ENCODE measurements around the gene BTBD3.

BTBD3 gene

DNA sequence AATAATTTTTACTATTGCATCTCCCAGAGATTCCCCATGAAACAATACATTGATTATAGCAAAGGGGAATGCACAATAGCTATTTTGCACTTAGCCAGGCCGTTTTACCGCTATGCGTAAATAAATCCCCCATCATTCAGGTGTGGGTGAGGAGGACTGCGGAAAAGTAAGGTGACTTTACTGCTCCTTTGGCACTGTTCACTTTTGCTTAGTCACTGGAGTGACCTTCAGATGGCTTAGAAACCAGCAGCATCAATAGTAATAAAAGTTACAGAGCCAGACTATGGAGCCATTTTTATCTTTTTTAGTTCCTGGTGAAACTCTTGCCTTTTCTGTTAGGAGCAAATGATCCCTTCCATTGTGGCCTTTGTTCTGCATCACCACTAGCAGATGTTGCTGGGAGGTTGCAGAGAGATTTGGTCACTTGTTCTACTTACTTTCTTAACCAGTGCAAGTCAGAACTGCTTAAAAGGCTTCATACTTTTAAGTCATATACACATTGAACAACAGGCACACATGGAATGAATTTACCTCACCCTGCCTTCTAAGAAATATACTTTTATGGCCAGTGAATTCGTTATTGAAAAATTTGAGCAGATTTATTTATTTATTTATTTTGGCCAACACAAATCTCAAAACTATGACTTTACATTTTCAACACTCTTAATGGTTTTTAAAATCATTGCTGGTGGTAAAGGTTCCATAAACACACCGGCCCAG lies 12.1 kb upstream of the BTBD3 start:
- Histone ChIP-seq H2AK5ac (ENCODE audit: low read depth, low read length) (no peak overlapping the region), H3K4ac (ENCODE audit: low read length) (no peak overlapping the region), H4K8ac (ENCODE audit: low read depth, low read length) (no peak overlapping the region), H2BK120ac (ENCODE audit: low read depth, low read length) (no peak overlapping the region), H3K18ac (ENCODE audit: low read length) (no peak overlapping the region), H3K14ac (ENCODE audit: low read length) (no peak overlapping the region), H3K4me1 (ENCODE audit: control insufficient read depth in 2 of 2, insufficient read depth in 1 of 2, low read depth in 1 of 2, low read length in 2 of 2) (peaks cover 1 to 6% of the 10 kb centered on the region in 2 donors), H3K9ac (ENCODE audit: low read depth, low read length, poor library complexity) (no peak overlapping the region), H2BK15ac (ENCODE audit: low read length) (no peak overlapping the region), H3K27ac (replicated peaks; ENCODE audit: low read length) (peak overlapping the region; percentile 3), H3K23ac (ENCODE audit: low read depth, low read length, poor library complexity) (no peak overlapping the region), H3K27me3 (ENCODE audit: control insufficient read depth in 3 of 3, insufficient read depth in 3 of 3, low read depth in 1 of 3, low read length in 3 of 3) (no peaks in the 10 kb centered on the region), H2BK12ac (ENCODE audit: low read length) (no peak overlapping the region), H3K4me3 (ENCODE audit: low read length in 2 of 2) (no peak overlapping the region), H3K4me2 (ENCODE audit: insufficient read depth, low read length, poor library complexity, severe bottlenecking) (no peak overlapping the region), H3K79me1 (ENCODE audit: low read depth, low read length) (peaks cover 8% of the 10 kb centered on the region), H2AFZ (ENCODE audit: low read length) (no peak overlapping the region), H4K91ac (ENCODE audit: low read depth, low read length, poor library complexity) (no peak overlapping the region), H2BK5ac (ENCODE audit: low read length) (no peak overlapping the region), H3K9me3 (replicated peaks in 1 of 2; ENCODE audit: control insufficient read depth in 2 of 2, insufficient read depth in 1 of 2, low read depth in 1 of 2, low read length in 2 of 2) (no peaks in the 10 kb centered on the region), H3K36me3 (replicated peaks in 1 of 2; ENCODE audit: control insufficient read depth in 2 of 2, insufficient read depth in 2 of 2, low read length in 2 of 2) (peaks cover 0 to 5% of the 10 kb centered on the region in 2 donors)
- no peak for DNase-seq (ENCODE audit: low spot score)
- no CpG with 5 or more reads among the region's 6 CpGs for WGBS, 2 donors (ENCODE audit: extremely low coverage in 2 of 2, insufficient read length in 2 of 2, insufficient replicate concordance in 1 of 2)

GRCh38 chr20:11906626-11907480 lies 10.8 kb upstream of the BTBD3 start:
- no peaks in the 10 kb centered on the region for H3K27me3 ChIP-seq (ENCODE audit: control insufficient read depth in 3 of 3, insufficient read depth in 3 of 3, low read depth in 1 of 3, low read length in 3 of 3)
- no peak overlapping the region for H2BK15ac ChIP-seq (ENCODE audit: low read length)
- no peak overlapping the region for H3K4ac ChIP-seq (ENCODE audit: low read length)
- H3K4me2 ChIP-seq (ENCODE audit: insufficient read depth, low read length, poor library complexity, severe bottlenecking), result no peak overlapping the region
- H4K91ac ChIP-seq (ENCODE audit: low read depth, low read length, poor library complexity), result no peak overlapping the region
- no peaks in the 10 kb centered on the region for H3K36me3 ChIP-seq (replicated peaks in 1 of 2; ENCODE audit: control insufficient read depth in 2 of 2, insufficient read depth in 2 of 2, low read length in 2 of 2)
- no peak overlapping the region for H2AK5ac ChIP-seq (ENCODE audit: low read depth, low read length)
- no peak overlapping the region for H3K23ac ChIP-seq (ENCODE audit: low read depth, low read length, poor library complexity)
- no peak overlapping the region for H3K18ac ChIP-seq (ENCODE audit: low read length)
- no peak overlapping the region for H2BK12ac ChIP-seq (ENCODE audit: low read length)
- H3K27ac ChIP-seq (replicated peaks; ENCODE audit: low read length), result no peak overlapping the region
- H2BK5ac ChIP-seq (ENCODE audit: low read length), result no peak overlapping the region
- no peak overlapping the region for H2BK120ac ChIP-seq (ENCODE audit: low read depth, low read length)
- H3K9ac ChIP-seq (ENCODE audit: low read depth, low read length, poor library complexity), result no peak overlapping the region
- no peak overlapping the region for H2AFZ ChIP-seq (ENCODE audit: low read length)
- peaks cover 6% of the 10 kb centered on the region for H3K79me1 ChIP-seq (ENCODE audit: low read depth, low read length)
- H3K14ac ChIP-seq (ENCODE audit: low read length), result no peak overlapping the region
- no peak overlapping the region for H3K4me3 ChIP-seq (ENCODE audit: low read length in 2 of 2)
- WGBS, 2 donors (ENCODE audit: extremely low coverage in 2 of 2, insufficient read length in 2 of 2, insufficient replicate concordance in 1 of 2), result no CpG with 5 or more reads among the region's 4 CpGs
- H3K4me1 ChIP-seq (ENCODE audit: control insufficient read depth in 2 of 2, insufficient read depth in 1 of 2, low read depth in 1 of 2, low read length in 2 of 2), result peaks cover 0 to 2% of the 10 kb centered on the region in 2 donors
- no peak overlapping the region for H4K8ac ChIP-seq (ENCODE audit: low read depth, low read length)
- no peak for DNase-seq (ENCODE audit: low spot score)
- no peaks in the 10 kb centered on the region for H3K9me3 ChIP-seq (replicated peaks in 1 of 2; ENCODE audit: control insufficient read depth in 2 of 2, insufficient read depth in 1 of 2, low read depth in 1 of 2, low read length in 2 of 2)

DNA sequence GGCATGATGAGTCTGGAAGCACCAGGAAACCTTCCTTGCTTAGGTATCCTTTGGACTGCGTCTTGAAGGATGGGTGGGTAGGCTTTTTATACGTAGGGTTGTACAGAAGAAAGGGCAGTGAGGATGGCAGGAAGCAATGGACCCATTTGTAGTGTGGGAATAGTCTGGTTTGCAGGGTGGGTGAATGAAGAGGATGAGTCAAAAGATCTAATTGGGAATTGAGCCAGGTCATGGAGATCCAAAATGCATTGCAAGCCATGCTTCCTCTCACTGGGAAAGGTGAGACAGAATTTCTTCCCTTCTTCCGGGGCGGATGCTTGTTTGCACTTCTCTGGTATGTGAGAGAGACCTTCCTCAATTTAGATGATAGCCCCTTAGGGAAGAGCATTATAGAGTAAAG lies 10.1 kb upstream of the BTBD3 start:
- whole genome bisulfite sequencing, 2 donors (ENCODE audit: extremely low coverage in 2 of 2, insufficient read length in 2 of 2, insufficient replicate concordance in 1 of 2), result no CpG with 5 or more reads among the region's 4 CpGs
- Histone ChIP-seq H3K4me1 (ENCODE audit: control insufficient read depth in 2 of 2, insufficient read depth in 1 of 2, low read depth in 1 of 2, low read length in 2 of 2) (peaks cover 0 to 2% of the 10 kb centered on the region in 2 donors), H3K9me3 (replicated peaks in 1 of 2; ENCODE audit: control insufficient read depth in 2 of 2, insufficient read depth in 1 of 2, low read depth in 1 of 2, low read length in 2 of 2) (no peaks in the 10 kb centered on the region), H3K23ac (ENCODE audit: low read depth, low read length, poor library complexity) (no peak overlapping the region), H3K36me3 (replicated peaks in 1 of 2; ENCODE audit: control insufficient read depth in 2 of 2, insufficient read depth in 2 of 2, low read length in 2 of 2) (no peaks in the 10 kb centered on the region), H4K8ac (ENCODE audit: low read depth, low read length) (no peak overlapping the region), H3K4ac (ENCODE audit: low read length) (no peak overlapping the region), H2AFZ (ENCODE audit: low read length) (no peak overlapping the region), H2BK120ac (ENCODE audit: low read depth, low read length) (no peak overlapping the region), H3K27me3 (ENCODE audit: control insufficient read depth in 3 of 3, insufficient read depth in 3 of 3, low read depth in 1 of 3, low read length in 3 of 3) (no peaks in the 10 kb centered on the region), H2BK15ac (ENCODE audit: low read length) (no peak overlapping the region), H3K27ac (replicated peaks; ENCODE audit: low read length) (no peak overlapping the region), H3K9ac (ENCODE audit: low read depth, low read length, poor library complexity) (no peak overlapping the region), H2BK12ac (ENCODE audit: low read length) (no peak overlapping the region), H2AK5ac (ENCODE audit: low read depth, low read length) (no peak overlapping the region), H3K4me2 (ENCODE audit: insufficient read depth, low read length, poor library complexity, severe bottlenecking) (no peak overlapping the region), H3K18ac (ENCODE audit: low read length) (no peak overlapping the region), H2BK5ac (ENCODE audit: low read length) (no peak overlapping the region), H4K91ac (ENCODE audit: low read depth, low read length, poor library complexity) (no peak overlapping the region), H3K79me1 (ENCODE audit: low read depth, low read length) (peaks cover 8% of the 10 kb centered on the region), H3K14ac (ENCODE audit: low read length) (no peak overlapping the region), H3K4me3 (ENCODE audit: low read length in 2 of 2) (no peak overlapping the region)
- DNase-seq (ENCODE audit: low spot score), result no peak

DNA sequence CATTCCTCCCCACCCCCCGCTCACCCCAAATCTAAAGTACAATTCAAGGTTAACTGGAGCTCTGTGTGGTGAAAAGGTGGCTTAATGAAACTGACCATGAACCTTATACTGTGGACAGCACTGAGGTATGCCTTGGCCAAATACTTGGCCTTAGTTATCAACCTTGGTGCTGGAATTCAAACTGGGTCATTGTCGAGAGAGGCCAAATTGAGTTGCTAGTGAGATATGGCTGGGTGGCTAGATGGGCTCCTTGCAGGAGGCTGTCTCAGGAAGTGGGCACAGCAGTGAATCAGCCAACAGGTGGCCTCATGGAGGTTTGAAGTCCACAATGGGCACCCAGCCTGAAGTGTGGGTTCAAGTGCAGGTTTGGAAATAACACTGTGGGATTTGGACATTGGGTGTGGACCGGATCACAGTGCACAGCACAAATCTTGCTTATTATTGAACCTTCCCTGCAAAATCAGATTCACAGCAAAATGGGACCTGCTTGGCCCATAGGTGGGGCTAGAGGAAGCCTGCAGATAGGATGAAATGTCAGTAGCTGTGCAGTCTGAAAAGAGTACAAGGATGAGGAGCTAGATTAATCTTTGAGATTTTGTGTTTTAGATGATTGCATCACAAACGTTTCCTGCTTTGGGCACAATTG lies 5.6 kb upstream of the BTBD3 start:
- DNase-seq (ENCODE audit: low spot score), result no peak
- H3K4me2 ChIP-seq (ENCODE audit: insufficient read depth, low read length, poor library complexity, severe bottlenecking), result no peak overlapping the region
- H4K8ac ChIP-seq (ENCODE audit: low read depth, low read length), result no peak overlapping the region
- WGBS, 2 donors (ENCODE audit: extremely low coverage in 2 of 2, insufficient read length in 2 of 2, insufficient replicate concordance in 1 of 2), result no CpG with 5 or more reads among the region's 4 CpGs
- no peak overlapping the region for H2AFZ ChIP-seq (ENCODE audit: low read length)
- peaks cover 8% of the 10 kb centered on the region for H3K79me1 ChIP-seq (ENCODE audit: low read depth, low read length)
- H3K4me3 ChIP-seq (ENCODE audit: low read length in 2 of 2), result no peak overlapping the region
- no peaks in the 10 kb centered on the region for H3K36me3 ChIP-seq (replicated peaks in 1 of 2; ENCODE audit: control insufficient read depth in 2 of 2, insufficient read depth in 2 of 2, low read length in 2 of 2)
- H2BK15ac ChIP-seq (ENCODE audit: low read length), result no peak overlapping the region
- H3K18ac ChIP-seq (ENCODE audit: low read length), result no peak overlapping the region
- H3K4ac ChIP-seq (ENCODE audit: low read length), result no peak overlapping the region
- H3K27ac ChIP-seq (replicated peaks; ENCODE audit: low read length), result no peak overlapping the region
- H4K91ac ChIP-seq (ENCODE audit: low read depth, low read length, poor library complexity), result no peak overlapping the region
- no peak overlapping the region for H2BK12ac ChIP-seq (ENCODE audit: low read length)
- H3K9ac ChIP-seq (ENCODE audit: low read depth, low read length, poor library complexity), result no peak overlapping the region
- no peak overlapping the region for H3K23ac ChIP-seq (ENCODE audit: low read depth, low read length, poor library complexity)
- H2AK5ac ChIP-seq (ENCODE audit: low read depth, low read length), result no peak overlapping the region
- H2BK5ac ChIP-seq (ENCODE audit: low read length), result no peak overlapping the region
- no peaks in the 10 kb centered on the region for H3K27me3 ChIP-seq (ENCODE audit: control insufficient read depth in 3 of 3, insufficient read depth in 3 of 3, low read depth in 1 of 3, low read length in 3 of 3)
- no peaks in the 10 kb centered on the region for H3K9me3 ChIP-seq (replicated peaks in 1 of 2; ENCODE audit: control insufficient read depth in 2 of 2, insufficient read depth in 1 of 2, low read depth in 1 of 2, low read length in 2 of 2)
- no peaks in the 10 kb centered on the region for H3K4me1 ChIP-seq (ENCODE audit: control insufficient read depth in 2 of 2, insufficient read depth in 1 of 2, low read depth in 1 of 2, low read length in 2 of 2)
- H2BK120ac ChIP-seq (ENCODE audit: low read depth, low read length), result no peak overlapping the region
- H3K14ac ChIP-seq (ENCODE audit: low read length), result no peak overlapping the region

Measured in neuronal stem cell (in vitro differentiated cells).